Measurements from ENCODE around the gene CRB3.
A peak's percentile ranks its signal among the peaks of the same experiment; 100 is the strongest.

CRB3 gene

DNA sequence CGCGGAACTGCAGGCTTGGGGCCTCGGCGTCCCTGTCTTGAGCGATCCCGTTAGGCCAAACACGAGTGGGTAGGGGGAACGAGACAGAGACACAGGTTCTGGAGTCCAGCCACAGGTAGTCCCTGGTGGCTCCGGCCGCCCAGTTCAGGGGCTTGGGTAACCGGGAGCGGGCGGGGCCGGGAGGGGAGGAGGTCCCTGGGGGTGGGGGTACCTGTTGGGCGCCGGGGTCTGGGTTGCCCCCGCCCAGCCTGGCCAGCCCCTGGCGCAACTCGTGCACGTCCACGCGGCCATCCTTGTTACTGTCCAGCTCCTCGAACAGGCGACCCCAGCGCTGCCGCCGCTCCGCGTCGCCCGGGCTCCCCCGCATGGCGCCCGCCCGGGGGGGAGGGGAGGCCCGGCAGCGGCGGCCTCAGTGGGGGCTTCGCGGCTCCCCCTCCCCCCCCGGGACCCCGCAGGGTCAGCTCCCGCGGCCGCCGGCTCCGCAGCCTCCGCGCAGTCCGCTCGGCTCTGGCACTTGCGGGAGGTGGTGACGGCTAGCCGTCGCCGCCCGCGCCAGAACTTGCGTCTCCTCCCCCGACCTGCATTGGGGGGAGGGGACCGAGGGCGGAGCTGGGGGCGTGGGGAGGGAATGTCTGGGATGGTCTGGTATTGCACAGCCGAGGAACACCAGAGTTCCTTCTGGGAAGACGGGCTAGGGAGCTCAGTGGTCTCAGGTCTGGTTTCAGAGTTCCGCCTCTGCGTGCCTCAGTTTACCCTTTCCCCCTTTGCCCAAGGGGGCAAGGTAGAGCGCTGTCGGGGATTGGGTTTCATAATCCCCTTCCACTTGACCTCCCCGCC lies 4.6 kb upstream of the CRB3 start, which contains the start of gene SLC25A23:
Gene SLC25A23, minus strand, starts transcription at position 531 of the 837 bp plus-strand sequence. Its CDS starts 164 bp downstream, at position 367.
- peak; percentile 78 for DNase-seq
- Histone ChIP-seq H2BK120ac (ENCODE audit: low read depth, low read length) (no peak within 1 kb of the TSS), H2BK15ac (ENCODE audit: low read depth, poor library complexity, severe bottlenecking) (peak within 1 kb of the TSS; percentile 37), H3K9ac (ENCODE audit: low read length) (peak within 1 kb of the TSS; percentile 72), H3K14ac (ENCODE audit: low read length in 2 of 2) (peak within 1 kb of the TSS in 1 of 2 experiments; percentile 94), H3K9me3 (ENCODE audit: control insufficient read depth, low read length) (peaks cover 9% of the 10 kb centered on the region), H3K27me3 (ENCODE audit: control insufficient read depth in 1 of 2, insufficient read depth in 1 of 2, low read length in 2 of 2) (peaks cover 0 to 15% of the 10 kb centered on the region in 2 experiments), H3K4me2 (ENCODE audit: low read length, poor library complexity, severe bottlenecking) (peak within 1 kb of the TSS; percentile 99), H3K79me1 (replicated peaks; ENCODE audit: low read length, poor library complexity, severe bottlenecking) (peaks cover 21% of the 10 kb centered on the region), H3K4me3 (ENCODE audit: insufficient read depth in 1 of 2, low read depth in 1 of 2, low read length in 2 of 2) (peak within 1 kb of the TSS; percentile 78 to 88), H3K36me3 (ENCODE audit: control insufficient read depth in 1 of 2, insufficient read depth in 2 of 2, low read depth in 1 of 2, low read length in 2 of 2) (peaks cover 12 to 25% of the 10 kb centered on the region in 2 experiments), H3K27ac (ENCODE audit: low read length, poor library complexity, severe bottlenecking) (peak within 1 kb of the TSS; percentile 83), H2BK5ac (ENCODE audit: low read depth, low read length, poor library complexity, severe bottlenecking) (peak within 1 kb of the TSS; percentile 8), H3K4me1 (ENCODE audit: control insufficient read depth, insufficient read depth, low read depth, low read length) (peaks cover 25% of the 10 kb centered on the region), H3K18ac (ENCODE audit: low read depth in 1 of 2, low read length in 2 of 2) (peak within 1 kb of the TSS; percentile 70 to 86), H4K8ac (ENCODE audit: low read length) (peak within 1 kb of the TSS; percentile 8), H4K91ac (ENCODE audit: low read length) (no peak within 1 kb of the TSS), H2AFZ (ENCODE audit: low read depth, low read length) (peak within 1 kb of the TSS; percentile 97), H2AK5ac (ENCODE audit: low read length, severe bottlenecking) (peak within 1 kb of the TSS; percentile 55), H3K23ac (ENCODE audit: low read length in 2 of 2) (peak within 1 kb of the TSS in 1 of 2 experiments; percentile 83), H3K4ac (ENCODE audit: low read depth in 1 of 2, low read length in 2 of 2) (peak within 1 kb of the TSS in 1 of 2 experiments; percentile 67), H2BK12ac (ENCODE audit: low read length in 2 of 2) (peak within 1 kb of the TSS in 1 of 2 experiments; percentile 83)
- WGBS = under 1% methylated on average over 52 of the region's 70 CpGs

DNA sequence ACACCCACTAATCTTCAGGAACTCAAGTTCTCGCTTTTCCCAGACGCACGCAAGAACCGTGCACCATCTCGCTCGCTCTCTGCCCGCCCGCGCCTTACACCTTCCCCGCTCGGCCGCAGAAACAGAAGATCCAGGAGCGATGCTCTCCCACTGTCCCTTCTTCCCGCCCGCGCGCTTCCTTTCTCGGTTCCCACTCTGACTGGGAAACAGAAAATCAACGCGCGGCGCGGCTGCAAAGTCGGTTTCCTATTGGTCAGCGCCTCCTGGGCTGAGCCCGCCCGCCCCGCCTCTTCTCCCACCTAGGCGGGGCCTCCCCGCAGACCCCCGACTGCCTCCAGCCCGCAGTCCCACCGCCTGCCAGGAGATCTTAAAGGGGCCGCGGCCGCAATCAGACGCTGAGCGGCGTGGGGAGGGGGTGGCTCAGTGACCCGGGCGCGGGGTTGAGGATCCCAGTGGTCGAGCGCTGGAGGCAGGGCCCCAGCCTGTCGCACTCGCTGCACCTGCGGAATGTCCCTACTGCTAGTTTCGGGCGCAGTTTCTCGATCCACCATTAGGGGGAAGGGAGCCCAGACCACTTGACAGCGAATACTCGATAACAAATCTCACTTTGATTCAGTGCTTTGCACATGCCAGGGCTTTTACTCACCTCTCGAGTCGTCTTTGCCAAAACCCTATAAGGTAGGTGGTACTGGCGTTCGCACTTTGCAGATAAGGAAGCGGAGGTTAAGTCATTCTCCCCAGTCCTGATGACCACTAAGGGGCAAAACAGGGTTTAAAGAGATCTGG lies 3.8 kb upstream of the CRB3 start:
- Histone ChIP-seq H3K4me1 (ENCODE audit: control insufficient read depth, insufficient read depth, low read depth, low read length) (peaks cover 34% of the 10 kb centered on the region), H3K27me3 (ENCODE audit: control insufficient read depth in 1 of 2, insufficient read depth in 1 of 2, low read length in 2 of 2) (peaks cover 0 to 23% of the 10 kb centered on the region in 2 experiments), H3K4ac (ENCODE audit: low read depth in 1 of 2, low read length in 2 of 2) (peak overlapping the region in 1 of 2 experiments; percentile 63), H2AFZ (ENCODE audit: low read depth, low read length) (peak overlapping the region; percentile 97), H3K36me3 (ENCODE audit: control insufficient read depth in 1 of 2, insufficient read depth in 2 of 2, low read depth in 1 of 2, low read length in 2 of 2) (peaks cover 4 to 17% of the 10 kb centered on the region in 2 experiments), H4K8ac (ENCODE audit: low read length) (no peak overlapping the region), H3K79me1 (replicated peaks; ENCODE audit: low read length, poor library complexity, severe bottlenecking) (peaks cover 21% of the 10 kb centered on the region), H2AK5ac (ENCODE audit: low read length, severe bottlenecking) (peak overlapping the region; percentile 55), H2BK120ac (ENCODE audit: low read depth, low read length) (no peak overlapping the region), H4K91ac (ENCODE audit: low read length) (no peak overlapping the region), H2BK12ac (ENCODE audit: low read length in 2 of 2) (peak overlapping the region in 1 of 2 experiments; percentile 83), H3K18ac (ENCODE audit: low read depth in 1 of 2, low read length in 2 of 2) (peak overlapping the region in 1 of 2 experiments; percentile 86), H3K4me3 (ENCODE audit: insufficient read depth in 1 of 2, low read depth in 1 of 2, low read length in 2 of 2) (peak overlapping the region; percentile 78 to 88), H2BK15ac (ENCODE audit: low read depth, poor library complexity, severe bottlenecking) (no peak overlapping the region), H3K23ac (ENCODE audit: low read length in 2 of 2) (no peak overlapping the region), H3K9ac (ENCODE audit: low read length) (peak overlapping the region; percentile 72), H3K14ac (ENCODE audit: low read length in 2 of 2) (peak overlapping the region in 1 of 2 experiments; percentile 75), H3K27ac (ENCODE audit: low read length, poor library complexity, severe bottlenecking) (peak overlapping the region; percentile 83), H3K4me2 (ENCODE audit: low read length, poor library complexity, severe bottlenecking) (peak overlapping the region; percentile 99), H2BK5ac (ENCODE audit: low read depth, low read length, poor library complexity, severe bottlenecking) (peak overlapping the region; percentile 8), H3K9me3 (ENCODE audit: control insufficient read depth, low read length) (peaks cover 1% of the 10 kb centered on the region)
- peak; percentile 99 for DNase-seq
- WGBS = under 1% methylated on average over 48 of the region's 57 CpGs

DNA sequence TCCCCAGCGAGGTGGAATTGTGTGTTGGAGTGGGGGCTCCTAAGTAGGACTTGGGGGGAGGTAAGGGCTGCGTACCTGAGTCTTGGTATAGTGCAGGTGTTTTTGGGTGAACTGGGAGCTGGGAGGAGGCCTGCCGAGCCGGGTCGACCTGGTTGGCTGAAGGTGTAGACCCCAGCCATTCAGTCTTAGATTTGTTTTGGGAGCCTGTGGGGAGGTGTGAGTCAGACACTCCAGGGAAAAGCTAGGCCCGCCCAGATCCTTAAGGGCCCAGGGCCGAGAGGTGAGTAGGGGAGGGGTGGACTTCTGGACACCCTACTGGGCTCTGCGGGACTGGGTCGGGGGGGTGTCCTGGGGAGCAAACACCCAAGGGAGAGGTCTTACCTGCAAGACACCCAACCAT lies 935 bp downstream of the CRB3 start:
- Histone ChIP-seq H3K4me2 (ENCODE audit: low read length, poor library complexity, severe bottlenecking) (peak overlapping the region; percentile 67), H3K23ac (ENCODE audit: low read length in 2 of 2) (no peak overlapping the region), H4K8ac (ENCODE audit: low read length) (no peak overlapping the region), H3K4me3 (ENCODE audit: insufficient read depth in 1 of 2, low read depth in 1 of 2, low read length in 2 of 2) (no peak overlapping the region), H4K91ac (ENCODE audit: low read length) (no peak overlapping the region), H3K79me1 (replicated peaks; ENCODE audit: low read length, poor library complexity, severe bottlenecking) (no peaks in the 10 kb centered on the region), H3K9me3 (ENCODE audit: control insufficient read depth, low read length) (no peaks in the 10 kb centered on the region), H3K9ac (ENCODE audit: low read length) (no peak overlapping the region), H3K14ac (ENCODE audit: low read length in 2 of 2) (no peak overlapping the region), H2BK15ac (ENCODE audit: low read depth, poor library complexity, severe bottlenecking) (no peak overlapping the region), H3K18ac (ENCODE audit: low read depth in 1 of 2, low read length in 2 of 2) (no peak overlapping the region), H3K36me3 (ENCODE audit: control insufficient read depth in 1 of 2, insufficient read depth in 2 of 2, low read depth in 1 of 2, low read length in 2 of 2) (peaks cover 0 to 19% of the 10 kb centered on the region in 2 experiments), H2BK120ac (ENCODE audit: low read depth, low read length) (no peak overlapping the region), H2AK5ac (ENCODE audit: low read length, severe bottlenecking) (peak overlapping the region; percentile 29), H3K27ac (ENCODE audit: low read length, poor library complexity, severe bottlenecking) (no peak overlapping the region), H3K4me1 (ENCODE audit: control insufficient read depth, insufficient read depth, low read depth, low read length) (peaks cover 17% of the 10 kb centered on the region), H2BK5ac (ENCODE audit: low read depth, low read length, poor library complexity, severe bottlenecking) (no peak overlapping the region), H3K27me3 (ENCODE audit: control insufficient read depth in 1 of 2, insufficient read depth in 1 of 2, low read length in 2 of 2) (peaks cover 4 to 57% of the 10 kb centered on the region in 2 experiments), H2BK12ac (ENCODE audit: low read length in 2 of 2) (no peak overlapping the region), H3K4ac (ENCODE audit: low read depth in 1 of 2, low read length in 2 of 2) (no peak overlapping the region), H2AFZ (ENCODE audit: low read depth, low read length) (no peak overlapping the region)
- WGBS = 47% methylated on average over 9 of the region's 9 CpGs
- no peak for DNase-seq
